NB4 (cell line): Measurements from ENCODE around the gene C19orf38.

ENCODE experiments used
- DNase-seq: peaks from one replicate; pipeline ENCODE4 v3.0.0; 2010; ENCODE audit warnings: low read depth
- H3K4me3 ChIP-seq: one replicate; pipeline ENCODE4 v1.5.1; 2011; ENCODE audit warnings: mild to moderate bottlenecking, low read depth, low read length, moderate library complexity
- CTCF ChIP-seq: IDR thresholded peaks from one replicate; pipeline ENCODE4 v1.5.1; 2012; ENCODE audit warnings: low read depth, low read length
- MAX ChIP-seq: IDR thresholded peaks from 2 replicates; pipeline ENCODE4 v1.6.1; 2011; ENCODE audit warnings: low read depth, low read length
- MYC ChIP-seq: IDR thresholded peaks from 2 replicates; pipeline ENCODE4 v1.6.1; 2011; ENCODE audit warnings: low read depth, low read length
- POLR2A ChIP-seq: IDR thresholded peaks from 2 replicates; pipeline ENCODE4 v1.6.1; 2011; ENCODE audit warnings: mild to moderate bottlenecking; ENCODE audit not compliant: insufficient read length; ENCODE audit errors: extremely low read depth

Gene C19orf38

GRCh38 chr19:10820173-10820572, 28.0 kb upstream of the C19orf38 start:
- DNase-seq = no peak
- peak; percentile 32 for TF ChIP-seq CTCF
- TF ChIP-seq POLR2A = no peak
- H3K4me3 ChIP-seq = no peak overlapping the region

- no peak for DNase-seq
- TF ChIP-seq POLR2A = no peak
- no peak for TF ChIP-seq CTCF
- TF ChIP-seq MYC = no peak
- TF ChIP-seq MAX = no peak
- H3K4me3 ChIP-seq = no peak overlapping the region
Measured at GRCh38 chr19:10823690-10824089, 24.5 kb upstream of the C19orf38 start.

- H3K4me3 ChIP-seq = no peak overlapping the region
- TF ChIP-seq MYC = no peak
- TF ChIP-seq POLR2A = no peak
- no peak for TF ChIP-seq MAX
- TF ChIP-seq CTCF = no peak
- DNase-seq = peak; percentile 62
Measured at GRCh38 chr19:10826231-10826630, 22.0 kb upstream of the C19orf38 start.

- no peak for TF ChIP-seq MAX
- no peak for TF ChIP-seq POLR2A
- TF ChIP-seq MYC = no peak
- TF ChIP-seq CTCF = no peak
- no peak for DNase-seq
- no peak overlapping the region for H3K4me3 ChIP-seq
Measured at GRCh38 chr19:10826846-10827245, 21.4 kb upstream of the C19orf38 start.

GRCh38 chr19:10828981-10829821, 19.0 kb upstream of the C19orf38 start:
- no peak overlapping the region for H3K4me3 ChIP-seq
- peak; percentile 41 for DNase-seq
- no peak for TF ChIP-seq MAX
- TF ChIP-seq MYC = no peak
- no peak for TF ChIP-seq CTCF
- no peak for TF ChIP-seq POLR2A

GRCh38 chr19:10829967-10830366, 18.2 kb upstream of the C19orf38 start:
- H3K4me3 ChIP-seq = no peak overlapping the region
- DNase-seq = no peak
- TF ChIP-seq MAX = no peak
- TF ChIP-seq POLR2A = no peak
- no peak for TF ChIP-seq MYC
- no peak for TF ChIP-seq CTCF
